ENCODE measurements around the gene TNKS1BP1.

The TNKS1BP1 gene

GRCh38 chr11:57314221-57314973 lies 10.4 kb downstream of the TNKS1BP1 start:
- in situ Hi-C loops (cut with HindIII; ENCODE audit: low sequenced_read_pairs) = no loop called here

GRCh38 chr11:57313788-57314135 lies 11.0 kb downstream of the TNKS1BP1 start:
- in situ Hi-C loops (cut with HindIII; ENCODE audit: low sequenced_read_pairs) = no loop called here

GRCh38 chr11:57313071-57313787 lies 11.5 kb downstream of the TNKS1BP1 start:
- in situ Hi-C loops (cut with HindIII; ENCODE audit: low sequenced_read_pairs) = no loop called here

GRCh38 chr11:57312511-57313021 lies 12.2 kb downstream of the TNKS1BP1 start:
- in situ Hi-C loops (cut with HindIII; ENCODE audit: low sequenced_read_pairs) = no loop called here

- in situ Hi-C loops (cut with HindIII; ENCODE audit: low sequenced_read_pairs) = no loop called here
Measured at GRCh38 chr11:57311109-57311936, 13.4 kb downstream of the TNKS1BP1 start.

GRCh38 chr11:57310630-57311086 lies 14.1 kb downstream of the TNKS1BP1 start:
- in situ Hi-C loops (cut with HindIII; ENCODE audit: low sequenced_read_pairs) = no loop called here

GRCh38 chr11:57310091-57310490 lies 14.7 kb downstream of the TNKS1BP1 start:
- in situ Hi-C loops (cut with HindIII; ENCODE audit: low sequenced_read_pairs) = no loop called here

GRCh38 chr11:57309106-57310059 lies 15.4 kb downstream of the TNKS1BP1 start:
- in situ Hi-C loops (cut with HindIII; ENCODE audit: low sequenced_read_pairs) = no loop called here

GRCh38 chr11:57308426-57309060 lies 16.2 kb downstream of the TNKS1BP1 start:
- in situ Hi-C loops (cut with HindIII; ENCODE audit: low sequenced_read_pairs) = no loop called here

- in situ Hi-C loops (cut with HindIII; ENCODE audit: low sequenced_read_pairs) = no loop called here
Measured at GRCh38 chr11:57307666-57308270, 17.0 kb downstream of the TNKS1BP1 start.

- in situ Hi-C loops (cut with HindIII; ENCODE audit: low sequenced_read_pairs) = no loop called here
Measured at GRCh38 chr11:57306940-57307565, 17.7 kb downstream of the TNKS1BP1 start.

GRCh38 chr11:57306161-57306876 lies 18.4 kb downstream of the TNKS1BP1 start:
- in situ Hi-C loops (cut with HindIII; ENCODE audit: low sequenced_read_pairs) = no loop called here

- in situ Hi-C loops (cut with HindIII; ENCODE audit: low sequenced_read_pairs) = no loop called here
Measured at GRCh38 chr11:57305523-57305922, 19.2 kb downstream of the TNKS1BP1 start.

GRCh38 chr11:57303990-57304579 lies 20.7 kb downstream of the TNKS1BP1 start:
- in situ Hi-C loops (cut with HindIII; ENCODE audit: low sequenced_read_pairs) = no loop called here

- in situ Hi-C loops (cut with HindIII; ENCODE audit: low sequenced_read_pairs) = no loop called here
Measured at GRCh38 chr11:57303280-57303989, 21.3 kb downstream of the TNKS1BP1 start.

GRCh38 chr11:57302489-57302888 lies 22.3 kb downstream of the TNKS1BP1 start:
- in situ Hi-C loops (cut with HindIII; ENCODE audit: low sequenced_read_pairs) = no loop called here

All from DLD1 (cell line).